ENCODE measurements around the gene PAFAH1B1. TPM values are rescaled to one million over a fixed set of nuclear protein-coding genes. Genes with fewer than 3 reads are reported as not detected.

Gene PAFAH1B1
- total and polyA plus RNA-seq, 2 donors (not counting 1 experiment from before 2014, with no cell fraction given) = 41.4 to 170 TPM

GRCh38 chr17:2635241-2635640, 41.8 kb downstream of the PAFAH1B1 start:
- H3K9me3 Mint-ChIP-seq (ENCODE audit: insufficient read depth) = no peaks in the 10 kb centered on the region
- H3K4me1 Mint-ChIP-seq = peaks cover 56% of the 10 kb centered on the region
- no peak overlapping the region for H3K27ac Mint-ChIP-seq
- no peak for ATAC-seq (ENCODE audit: low read depth)
- intact Hi-C loops (cut with micrococcal nuclease) = no loop called here
- H2AFZ ChIP-seq (ENCODE audit: insufficient read depth, low read depth, low read length, poor library complexity, severe bottlenecking) = no peak overlapping the region
- TF ChIP-seq CTCF (IDR thresholded peaks at IDR 0.05) (no peak), EZH2 (IDR thresholded peaks at IDR 0.05; ENCODE audit: borderline replicate concordance, insufficient read depth, low read depth, low read length, poor library complexity, severe bottlenecking) (no peak)
- peak overlapping the region in 1 of 2 donors; percentile 12 for H3K27ac ChIP-seq (ENCODE audit: low read length in 2 of 2)
- 100% methylated on average over 1 of the region's 3 CpGs for WGBS (ENCODE audit: insufficient coverage)
- no peaks in the 10 kb centered on the region for H3K27me3 Mint-ChIP-seq
- peaks cover 97% of the 10 kb centered on the region for H3K79me2 ChIP-seq (ENCODE audit: control insufficient read depth, insufficient read depth, low read length)
- no peak overlapping the region for H3K4me2 ChIP-seq (replicated peaks; ENCODE audit: low read depth, low read length, poor library complexity, severe bottlenecking)
- H3K36me3 ChIP-seq (replicated peaks in 1 of 2; ENCODE audit: control extremely low read depth in 1 of 2, control insufficient read depth in 1 of 2, extremely low read depth in 1 of 2, insufficient read depth in 2 of 2, low read length in 1 of 2) = peaks cover 0 to 44% of the 10 kb centered on the region in 2 experiments
- no peak for DNase-seq
- H3K4me3 ChIP-seq (ENCODE audit: control extremely low read depth in 1 of 5, extremely low read depth in 1 of 5, insufficient read depth in 1 of 5, low read depth in 2 of 5, low read length in 4 of 5) = no peak overlapping the region
- CTCF ChIA-PET = no interaction called here
- peaks cover 9 to 12% of the 10 kb centered on the region in 2 donors for H3K4me1 ChIP-seq (ENCODE audit: control insufficient read depth in 2 of 2, insufficient read depth in 2 of 2, low read length in 2 of 2)
- H4K20me1 ChIP-seq (ENCODE audit: control insufficient read depth, insufficient read depth, low read length, poor library complexity, severe bottlenecking) = peaks cover 92% of the 10 kb centered on the region
- H3K9me3 ChIP-seq (ENCODE audit: control extremely low read depth in 1 of 3, control insufficient read depth in 2 of 3, insufficient read depth in 1 of 3, low read length in 2 of 3) = peaks cover 0 to 2% (median 0%) of the 10 kb centered on the region in 3 donors
- no peak overlapping the region for H3K4me3 Mint-ChIP-seq
- no peak overlapping the region for H3K9ac ChIP-seq (ENCODE audit: low read length)
- no peaks in the 10 kb centered on the region for H3K27me3 ChIP-seq (replicated peaks in 1 of 4; ENCODE audit: control extremely low read depth in 1 of 4, control insufficient read depth in 3 of 4, insufficient read depth in 4 of 4, low read length in 3 of 4)
- POLR2A ChIA-PET = no interaction called here

DNA sequence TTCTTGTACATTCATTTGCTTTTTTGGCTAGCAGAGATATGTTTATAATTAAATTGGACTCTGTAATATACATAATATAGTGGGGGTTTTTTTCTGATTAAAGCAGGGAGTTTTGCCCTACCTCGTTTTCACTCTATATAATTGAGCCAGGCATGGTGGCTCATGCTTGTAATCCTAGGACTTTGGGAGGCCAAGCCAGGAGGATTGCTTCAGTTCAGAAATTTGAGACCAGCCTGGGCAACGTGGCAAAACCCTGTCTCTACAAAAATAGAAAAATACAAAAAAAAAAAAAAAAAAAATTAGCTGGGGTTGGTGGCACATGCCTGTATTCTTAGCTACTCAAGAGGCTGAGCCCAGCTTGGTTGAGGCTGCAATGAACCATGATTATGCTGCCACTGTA, 42.2 kb downstream of the PAFAH1B1 start:
- Mint-ChIP-seq H3K27me3 (no peaks in the 10 kb centered on the region), H3K9me3 (ENCODE audit: insufficient read depth) (no peaks in the 10 kb centered on the region), H3K27ac (peak overlapping the region; percentile 26), H3K4me1 (peaks cover 52% of the 10 kb centered on the region), H3K4me3 (no peak overlapping the region)
- no peak overlapping the region for H3K4me2 ChIP-seq (replicated peaks; ENCODE audit: low read depth, low read length, poor library complexity, severe bottlenecking)
- 100% methylated on average over 1 of the region's 2 CpGs for WGBS (ENCODE audit: insufficient coverage)
- TF ChIP-seq EZH2 (IDR thresholded peaks at IDR 0.05; ENCODE audit: borderline replicate concordance, insufficient read depth, low read depth, low read length, poor library complexity, severe bottlenecking) (no peak), CTCF (IDR thresholded peaks at IDR 0.05) (no peak)
- no peak overlapping the region for H3K9ac ChIP-seq (ENCODE audit: low read length)
- ATAC-seq (ENCODE audit: low read depth) (no peak), DNase-seq (no peak)
- peak overlapping the region in 1 of 2 donors; percentile 12 for H3K27ac ChIP-seq (ENCODE audit: low read length in 2 of 2)
- H3K4me1 ChIP-seq (ENCODE audit: control insufficient read depth in 2 of 2, insufficient read depth in 2 of 2, low read length in 2 of 2) = peaks cover 9 to 12% of the 10 kb centered on the region in 2 donors
- peaks cover 97% of the 10 kb centered on the region for H3K79me2 ChIP-seq (ENCODE audit: control insufficient read depth, insufficient read depth, low read length)
- ChIA-PET POLR2A (no interaction called here), CTCF (no interaction called here)
- H3K27me3 ChIP-seq (replicated peaks in 1 of 4; ENCODE audit: control extremely low read depth in 1 of 4, control insufficient read depth in 3 of 4, insufficient read depth in 4 of 4, low read length in 3 of 4) = no peaks in the 10 kb centered on the region
- peaks cover 91% of the 10 kb centered on the region for H4K20me1 ChIP-seq (ENCODE audit: control insufficient read depth, insufficient read depth, low read length, poor library complexity, severe bottlenecking)
- intact Hi-C loops (cut with micrococcal nuclease) = no loop called here
- no peak overlapping the region for H2AFZ ChIP-seq (ENCODE audit: insufficient read depth, low read depth, low read length, poor library complexity, severe bottlenecking)
- H3K36me3 ChIP-seq (replicated peaks in 1 of 2; ENCODE audit: control extremely low read depth in 1 of 2, control insufficient read depth in 1 of 2, extremely low read depth in 1 of 2, insufficient read depth in 2 of 2, low read length in 1 of 2) = peaks cover 2 to 47% of the 10 kb centered on the region in 2 experiments
- H3K4me3 ChIP-seq (ENCODE audit: control extremely low read depth in 1 of 5, extremely low read depth in 1 of 5, insufficient read depth in 1 of 5, low read depth in 2 of 5, low read length in 4 of 5) = no peak overlapping the region
- H3K9me3 ChIP-seq (ENCODE audit: control extremely low read depth in 1 of 3, control insufficient read depth in 2 of 3, insufficient read depth in 1 of 3, low read length in 2 of 3) = no peaks in the 10 kb centered on the region

Data from B cell (primary cell).